HG02852 (cell line): ENCODE data around the gene SUSD4.

ENCODE experiments used
- ATAC-seq: cut with Tn5 transposase; IDR thresholded peaks from one replicate; pipeline ENCODE4 v1.9.1; 2021; ENCODE audit warnings: mild to moderate bottlenecking, moderate library complexity; ENCODE audit not compliant: unreplicated experiment

SUSD4 gene

GRCh38 chr1:223331301-223331700 is 32.7 kb downstream of the SUSD4 start:
- ATAC-seq, result no peak

- no peak for ATAC-seq
Observed at GRCh38 chr1:223330466-223330865, 33.5 kb downstream of the SUSD4 start.

GRCh38 chr1:223329664-223330415 is 34.1 kb downstream of the SUSD4 start:
- ATAC-seq, result no peak

- ATAC-seq, result no peak
Observed at GRCh38 chr1:223329252-223329651, 34.7 kb downstream of the SUSD4 start.

- ATAC-seq, result no peak
Observed at GRCh38 chr1:223328566-223328965, 35.4 kb downstream of the SUSD4 start.

DNA sequence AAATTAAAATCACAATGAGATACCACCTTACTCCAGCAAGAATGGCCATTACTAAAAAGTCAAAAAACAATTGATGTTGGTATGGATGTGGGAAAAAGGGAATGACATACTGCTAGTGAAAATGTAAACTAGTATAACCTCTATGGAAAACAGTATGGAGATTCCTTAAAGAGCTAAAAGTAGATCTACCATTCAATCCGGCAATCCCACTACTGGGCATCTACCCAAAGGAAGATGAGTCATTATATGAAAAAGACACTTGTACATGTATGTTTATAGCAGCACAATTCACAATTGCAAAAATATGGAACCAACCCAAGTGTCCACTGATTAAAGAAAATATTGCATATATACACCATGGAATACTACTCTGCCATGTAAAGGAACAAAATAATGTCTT is 37.2 kb downstream of the SUSD4 start:
- no peak for ATAC-seq

DNA sequence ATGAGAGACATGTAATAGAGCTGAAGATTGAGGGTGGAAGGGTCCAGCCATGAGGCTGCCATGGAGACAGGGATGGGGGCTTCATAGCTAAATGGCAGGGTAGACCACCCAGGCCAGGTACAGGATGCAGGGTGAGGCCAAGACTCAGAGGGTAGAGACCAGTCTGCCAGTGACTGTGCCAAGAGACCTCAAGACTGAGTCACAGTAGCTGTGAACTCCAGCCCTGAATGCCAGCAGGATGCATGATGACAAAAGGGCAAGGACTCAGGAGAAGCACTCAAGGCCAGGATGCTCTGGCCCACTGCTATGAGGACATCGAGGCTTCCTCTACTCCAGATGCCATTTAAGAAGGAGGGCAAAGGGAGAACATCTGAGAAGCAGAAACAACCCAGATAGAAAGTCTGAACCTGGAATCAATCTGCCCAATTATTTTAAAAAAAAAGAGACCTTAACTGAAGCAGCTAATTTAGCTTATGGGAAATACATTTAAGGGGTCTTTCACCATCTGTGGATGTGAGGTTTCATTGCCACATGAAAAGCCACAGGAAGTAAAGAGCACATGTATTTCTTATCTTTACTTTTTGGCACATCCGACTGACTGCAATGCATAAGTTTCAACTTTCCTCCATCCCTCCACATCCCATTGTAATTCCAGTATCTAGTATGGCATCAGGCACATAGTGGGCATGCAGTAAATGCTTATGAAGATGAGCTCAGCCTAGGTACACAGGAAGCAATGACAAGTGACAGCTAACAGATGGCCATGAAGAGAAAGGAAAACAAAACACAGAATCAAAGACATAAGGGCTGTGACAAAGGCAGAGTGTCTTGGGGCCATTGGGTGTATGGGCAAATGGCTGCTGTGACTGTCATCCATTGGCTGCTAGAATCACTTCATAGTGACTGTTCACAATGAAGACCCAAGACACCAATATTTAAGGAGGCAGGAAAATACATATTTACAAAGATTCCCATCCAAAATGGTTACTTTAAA is 40.2 kb downstream of the SUSD4 start:
- no peak for ATAC-seq

- ATAC-seq, result no peak
Observed at GRCh38 chr1:223322868-223323267, 41.1 kb downstream of the SUSD4 start.

DNA sequence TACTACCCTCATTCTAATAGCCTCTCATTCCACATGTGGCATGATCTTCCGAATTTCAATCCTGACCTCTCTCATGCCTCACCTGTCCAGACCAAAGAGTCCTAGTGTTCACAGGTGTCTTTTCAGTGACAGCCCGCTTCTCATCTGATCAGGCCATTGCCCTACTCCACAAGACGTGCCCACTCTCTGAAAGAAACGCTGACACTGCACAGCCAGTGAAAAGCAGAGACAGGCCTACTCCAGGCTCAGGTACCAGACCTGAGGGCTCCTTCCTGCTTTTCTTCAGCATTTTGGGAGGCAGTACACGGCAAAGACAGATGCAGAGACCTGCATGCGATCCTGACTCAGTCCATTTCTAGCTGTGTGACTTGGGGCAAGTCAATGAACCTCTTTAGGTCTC is 43.0 kb downstream of the SUSD4 start:
- ATAC-seq, result no peak

- ATAC-seq, result no peak
Observed at GRCh38 chr1:223319905-223320580, 43.9 kb downstream of the SUSD4 start.

DNA sequence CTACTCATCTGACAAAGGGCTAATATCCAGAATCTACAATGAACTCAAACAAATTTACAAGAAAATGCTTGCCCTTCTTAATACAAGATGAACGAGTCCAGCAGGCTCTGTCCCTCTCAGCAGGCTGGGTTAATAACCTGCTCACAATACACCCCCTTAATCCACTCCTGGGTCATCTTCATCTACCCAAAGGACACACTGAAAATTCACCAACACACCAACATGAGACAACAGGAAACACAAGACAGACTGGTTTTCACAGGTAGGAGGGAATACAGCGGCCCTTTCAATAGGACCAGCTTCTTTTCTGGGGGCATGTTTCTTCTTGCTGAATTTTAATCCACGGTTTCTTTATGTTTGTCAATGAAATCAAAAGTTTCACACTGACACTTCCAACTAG is 44.6 kb downstream of the SUSD4 start:
- ATAC-seq, result no peak

DNA sequence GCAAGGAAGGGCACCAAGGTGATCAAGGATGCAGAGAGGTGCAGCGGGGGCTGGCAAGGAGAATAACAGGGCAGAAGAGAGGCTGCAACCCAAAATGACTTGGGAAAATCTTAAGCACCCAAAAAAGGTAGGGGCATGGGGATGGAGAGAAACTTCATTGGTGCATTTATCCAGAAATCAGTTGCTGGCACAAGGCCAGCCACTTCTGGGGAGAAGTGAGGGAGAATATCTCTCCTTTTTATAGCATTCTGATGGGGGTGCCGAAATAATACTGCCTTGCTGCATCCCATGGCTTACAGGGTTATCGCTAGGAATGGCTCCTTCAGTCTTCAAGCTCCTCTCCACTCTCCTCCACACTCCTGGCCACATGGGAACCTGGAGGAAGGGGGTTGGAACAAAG is 47.9 kb downstream of the SUSD4 start:
- ATAC-seq, result no peak

DNA sequence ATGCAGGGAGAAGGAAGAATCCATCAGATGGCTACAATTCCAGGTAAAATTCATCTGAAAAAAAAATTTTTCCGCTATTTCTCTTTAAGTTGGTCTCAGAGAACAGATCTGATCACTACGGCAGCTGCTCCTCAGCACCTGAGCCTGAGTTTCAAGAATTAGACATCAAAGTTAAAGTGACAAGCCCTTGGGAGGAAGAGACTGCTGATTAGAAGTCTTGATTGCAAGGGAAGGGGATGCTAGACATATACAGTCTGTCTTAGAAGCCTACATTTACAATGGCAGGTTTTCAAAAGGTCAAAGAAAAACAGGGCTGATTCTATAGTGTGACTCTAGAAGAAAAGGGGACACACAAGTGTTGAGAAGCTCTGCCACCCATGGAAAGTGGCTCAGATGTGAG is 48.3 kb downstream of the SUSD4 start:
- ATAC-seq, result no peak

DNA sequence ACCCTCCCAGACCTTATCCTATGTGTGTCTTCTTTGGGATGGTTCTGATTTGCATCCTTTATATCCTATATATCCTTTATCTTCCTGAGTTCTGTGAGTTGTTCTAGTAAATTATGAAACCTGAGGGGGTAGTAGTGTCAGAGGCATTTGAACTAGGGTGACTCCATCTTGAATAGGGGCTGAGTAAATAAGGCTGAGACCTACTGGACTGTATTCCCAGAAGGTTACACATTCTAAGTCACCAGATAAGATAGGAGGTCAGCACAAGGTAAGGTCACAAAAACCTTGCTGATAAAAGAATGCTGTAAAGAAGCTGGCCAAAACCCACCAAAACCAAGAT is 50.6 kb downstream of the SUSD4 start:
- ATAC-seq, result no peak

GRCh38 chr1:223312705-223313414 is 51.1 kb downstream of the SUSD4 start:
- no peak for ATAC-seq

GRCh38 chr1:223312273-223312672 is 51.7 kb downstream of the SUSD4 start:
- no peak for ATAC-seq

DNA sequence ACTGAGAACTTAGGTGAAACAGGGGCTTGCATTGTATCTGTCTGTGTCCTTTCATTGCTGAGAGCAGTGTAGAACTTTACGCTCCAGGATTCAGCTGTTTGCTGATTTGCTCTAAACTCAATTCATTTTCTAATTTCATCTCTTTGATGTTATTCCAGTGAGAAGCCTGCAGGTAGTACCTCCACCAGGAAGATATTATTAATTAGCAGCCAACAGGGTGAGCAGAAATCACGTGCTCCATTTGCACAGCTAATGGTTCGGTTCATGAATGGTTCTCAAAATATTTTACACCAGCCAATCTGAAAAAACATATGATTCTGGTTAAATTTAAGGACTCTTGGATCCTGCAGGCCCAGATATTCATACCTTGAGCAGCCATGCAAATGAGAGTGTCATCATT is 52.1 kb downstream of the SUSD4 start:
- ATAC-seq, result no peak

- no peak for ATAC-seq
Observed at GRCh38 chr1:223308136-223308535, 55.8 kb downstream of the SUSD4 start.

- ATAC-seq, result no peak
Observed at GRCh38 chr1:223307544-223307943, 56.4 kb downstream of the SUSD4 start.

DNA sequence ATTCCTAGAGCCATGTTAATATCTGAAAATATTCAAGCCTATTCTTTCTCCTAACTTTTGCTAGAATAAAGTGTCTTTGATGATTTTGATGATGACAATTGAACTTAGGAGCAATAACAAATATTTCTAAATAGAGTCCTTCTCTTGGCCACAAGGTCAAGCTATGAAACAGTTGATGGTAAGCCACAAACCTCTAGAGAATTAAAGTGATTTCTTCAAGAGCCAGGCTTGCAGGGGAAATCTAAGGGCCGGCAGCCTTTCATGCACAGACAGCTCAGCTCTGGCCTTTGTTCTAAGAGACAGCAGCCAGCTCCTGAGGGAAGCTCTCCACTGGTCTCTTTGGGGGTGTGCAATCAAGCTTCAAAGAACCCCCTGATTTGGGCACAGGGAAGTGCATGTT is 59.0 kb downstream of the SUSD4 start:
- ATAC-seq, result no peak

GRCh38 chr1:223301371-223301770 is 62.6 kb downstream of the SUSD4 start:
- ATAC-seq, result no peak
